ENCODE measurements around the gene NKX2-4.

The NKX2-4 gene

GRCh38 chr20:21393166-21393565 is 4.2 kb downstream of the NKX2-4 start:
- no peak overlapping the region for H3K9ac ChIP-seq (ENCODE audit: low read depth, low read length)
- peaks cover 5% of the 10 kb centered on the region for H3K4me1 ChIP-seq (ENCODE audit: control insufficient read depth, insufficient read depth, low read length)
- no peak overlapping the region for H3K4me3 ChIP-seq (ENCODE audit: low read length)
- peaks cover 26% of the 10 kb centered on the region for H3K36me3 ChIP-seq (ENCODE audit: insufficient read depth, low read length)
- no peaks in the 10 kb centered on the region for H3K9me3 ChIP-seq (replicated peaks; ENCODE audit: low read length)
- no peak overlapping the region for H3K4me2 ChIP-seq (ENCODE audit: low read length)
- H3K27me3 ChIP-seq (ENCODE audit: control insufficient read depth, insufficient read depth, low read length): peaks cover 51% of the 10 kb centered on the region

- Histone ChIP-seq H3K27me3 (ENCODE audit: control insufficient read depth, insufficient read depth, low read length) (peaks cover 39% of the 10 kb centered on the region), H3K4me1 (ENCODE audit: control insufficient read depth, insufficient read depth, low read length) (peaks cover 5% of the 10 kb centered on the region), H3K9me3 (replicated peaks; ENCODE audit: low read length) (no peaks in the 10 kb centered on the region), H3K9ac (ENCODE audit: low read depth, low read length) (no peak overlapping the region), H3K4me3 (ENCODE audit: low read length) (no peak overlapping the region), H3K4me2 (ENCODE audit: low read length) (no peak overlapping the region), H3K36me3 (ENCODE audit: insufficient read depth, low read length) (peaks cover 26% of the 10 kb centered on the region)
Measured at GRCh38 chr20:21391972-21392352, 5.4 kb downstream of the NKX2-4 start.

GRCh38 chr20:21391185-21391971 is 5.9 kb downstream of the NKX2-4 start:
- no peak overlapping the region for H3K4me3 ChIP-seq (ENCODE audit: low read length)
- H3K27me3 ChIP-seq (ENCODE audit: control insufficient read depth, insufficient read depth, low read length): peaks cover 36% of the 10 kb centered on the region
- no peak overlapping the region for H3K4me2 ChIP-seq (ENCODE audit: low read length)
- H3K9ac ChIP-seq (ENCODE audit: low read depth, low read length): no peak overlapping the region
- peaks cover 28% of the 10 kb centered on the region for H3K36me3 ChIP-seq (ENCODE audit: insufficient read depth, low read length)
- peaks cover 4% of the 10 kb centered on the region for H3K4me1 ChIP-seq (ENCODE audit: control insufficient read depth, insufficient read depth, low read length)
- no peaks in the 10 kb centered on the region for H3K9me3 ChIP-seq (replicated peaks; ENCODE audit: low read length)

GRCh38 chr20:21390768-21391167 is 6.6 kb downstream of the NKX2-4 start:
- H3K4me3 ChIP-seq (ENCODE audit: low read length): no peak overlapping the region
- no peak overlapping the region for H3K9ac ChIP-seq (ENCODE audit: low read depth, low read length)
- peaks cover 31% of the 10 kb centered on the region for H3K36me3 ChIP-seq (ENCODE audit: insufficient read depth, low read length)
- H3K9me3 ChIP-seq (replicated peaks; ENCODE audit: low read length): no peaks in the 10 kb centered on the region
- peaks cover 30% of the 10 kb centered on the region for H3K27me3 ChIP-seq (ENCODE audit: control insufficient read depth, insufficient read depth, low read length)
- no peaks in the 10 kb centered on the region for H3K4me1 ChIP-seq (ENCODE audit: control insufficient read depth, insufficient read depth, low read length)
- no peak overlapping the region for H3K4me2 ChIP-seq (ENCODE audit: low read length)

- H3K27me3 ChIP-seq (ENCODE audit: control insufficient read depth, insufficient read depth, low read length): peaks cover 16% of the 10 kb centered on the region
- H3K9ac ChIP-seq (ENCODE audit: low read depth, low read length): no peak overlapping the region
- H3K36me3 ChIP-seq (ENCODE audit: insufficient read depth, low read length): peaks cover 40% of the 10 kb centered on the region
- no peaks in the 10 kb centered on the region for H3K9me3 ChIP-seq (replicated peaks; ENCODE audit: low read length)
- H3K4me3 ChIP-seq (ENCODE audit: low read length): no peak overlapping the region
- H3K4me1 ChIP-seq (ENCODE audit: control insufficient read depth, insufficient read depth, low read length): no peaks in the 10 kb centered on the region
- no peak overlapping the region for H3K4me2 ChIP-seq (ENCODE audit: low read length)
Measured at GRCh38 chr20:21389368-21389767, 8.0 kb downstream of the NKX2-4 start.

GRCh38 chr20:21388566-21388965 is 8.8 kb downstream of the NKX2-4 start:
- Histone ChIP-seq H3K4me2 (ENCODE audit: low read length) (no peak overlapping the region), H3K27me3 (ENCODE audit: control insufficient read depth, insufficient read depth, low read length) (peaks cover 8% of the 10 kb centered on the region), H3K4me1 (ENCODE audit: control insufficient read depth, insufficient read depth, low read length) (no peaks in the 10 kb centered on the region), H3K9ac (ENCODE audit: low read depth, low read length) (no peak overlapping the region), H3K9me3 (replicated peaks; ENCODE audit: low read length) (no peaks in the 10 kb centered on the region), H3K36me3 (ENCODE audit: insufficient read depth, low read length) (peaks cover 48% of the 10 kb centered on the region), H3K4me3 (ENCODE audit: low read length) (no peak overlapping the region)

GRCh38 chr20:21387528-21387927 is 9.8 kb downstream of the NKX2-4 start:
- H3K9me3 ChIP-seq (replicated peaks; ENCODE audit: low read length): no peaks in the 10 kb centered on the region
- peaks cover 55% of the 10 kb centered on the region for H3K36me3 ChIP-seq (ENCODE audit: insufficient read depth, low read length)
- no peak overlapping the region for H3K4me3 ChIP-seq (ENCODE audit: low read length)
- H3K27me3 ChIP-seq (ENCODE audit: control insufficient read depth, insufficient read depth, low read length): no peaks in the 10 kb centered on the region
- no peak overlapping the region for H3K4me2 ChIP-seq (ENCODE audit: low read length)
- no peak overlapping the region for H3K9ac ChIP-seq (ENCODE audit: low read depth, low read length)
- H3K4me1 ChIP-seq (ENCODE audit: control insufficient read depth, insufficient read depth, low read length): no peaks in the 10 kb centered on the region

- H3K9ac ChIP-seq (ENCODE audit: low read depth, low read length): no peak overlapping the region
- no peak overlapping the region for H3K4me2 ChIP-seq (ENCODE audit: low read length)
- no peaks in the 10 kb centered on the region for H3K27me3 ChIP-seq (ENCODE audit: control insufficient read depth, insufficient read depth, low read length)
- no peak overlapping the region for H3K4me3 ChIP-seq (ENCODE audit: low read length)
- no peaks in the 10 kb centered on the region for H3K9me3 ChIP-seq (replicated peaks; ENCODE audit: low read length)
- H3K4me1 ChIP-seq (ENCODE audit: control insufficient read depth, insufficient read depth, low read length): no peaks in the 10 kb centered on the region
- peaks cover 54% of the 10 kb centered on the region for H3K36me3 ChIP-seq (ENCODE audit: insufficient read depth, low read length)
Measured at GRCh38 chr20:21386111-21386510, 11.2 kb downstream of the NKX2-4 start.

- H3K9me3 ChIP-seq (replicated peaks; ENCODE audit: low read length): no peaks in the 10 kb centered on the region
- no peak overlapping the region for H3K9ac ChIP-seq (ENCODE audit: low read depth, low read length)
- H3K4me3 ChIP-seq (ENCODE audit: low read length): no peak overlapping the region
- H3K27me3 ChIP-seq (ENCODE audit: control insufficient read depth, insufficient read depth, low read length): no peaks in the 10 kb centered on the region
- H3K4me2 ChIP-seq (ENCODE audit: low read length): no peak overlapping the region
- H3K4me1 ChIP-seq (ENCODE audit: control insufficient read depth, insufficient read depth, low read length): no peaks in the 10 kb centered on the region
- H3K36me3 ChIP-seq (ENCODE audit: insufficient read depth, low read length): peaks cover 40% of the 10 kb centered on the region
Measured at GRCh38 chr20:21384308-21384892, 12.9 kb downstream of the NKX2-4 start.

- Histone ChIP-seq H3K9ac (ENCODE audit: low read depth, low read length) (no peak overlapping the region), H3K9me3 (replicated peaks; ENCODE audit: low read length) (no peaks in the 10 kb centered on the region), H3K4me3 (ENCODE audit: low read length) (no peak overlapping the region), H3K4me1 (ENCODE audit: control insufficient read depth, insufficient read depth, low read length) (no peaks in the 10 kb centered on the region), H3K4me2 (ENCODE audit: low read length) (no peak overlapping the region), H3K36me3 (ENCODE audit: insufficient read depth, low read length) (peaks cover 29% of the 10 kb centered on the region), H3K27me3 (ENCODE audit: control insufficient read depth, insufficient read depth, low read length) (no peaks in the 10 kb centered on the region)
Measured at GRCh38 chr20:21381619-21382018, 15.7 kb downstream of the NKX2-4 start.

- Histone ChIP-seq H3K9me3 (replicated peaks; ENCODE audit: low read length) (no peaks in the 10 kb centered on the region), H3K9ac (ENCODE audit: low read depth, low read length) (no peak overlapping the region), H3K36me3 (ENCODE audit: insufficient read depth, low read length) (peaks cover 27% of the 10 kb centered on the region)
Measured at GRCh38 chr20:21380711-21381110, 16.6 kb downstream of the NKX2-4 start.

GRCh38 chr20:21378259-21378658 is 19.1 kb downstream of the NKX2-4 start:
- Histone ChIP-seq H3K27me3 (ENCODE audit: control insufficient read depth, insufficient read depth, low read length) (no peaks in the 10 kb centered on the region), H3K9me3 (replicated peaks; ENCODE audit: low read length) (no peaks in the 10 kb centered on the region), H3K4me3 (ENCODE audit: low read length) (no peak overlapping the region), H3K4me2 (ENCODE audit: low read length) (no peak overlapping the region), H3K4me1 (ENCODE audit: control insufficient read depth, insufficient read depth, low read length) (no peaks in the 10 kb centered on the region), H3K36me3 (ENCODE audit: insufficient read depth, low read length) (peaks cover 9% of the 10 kb centered on the region), H3K9ac (ENCODE audit: low read depth, low read length) (no peak overlapping the region)

More at GRCh38 chr20:21380711-21381110, 16.6 kb downstream of the NKX2-4 start:
- H3K4me1 ChIP-seq (ENCODE audit: control insufficient read depth, insufficient read depth, low read length): no peaks in the 10 kb centered on the region
- H3K4me3 ChIP-seq (ENCODE audit: low read length): no peak overlapping the region
- H3K27me3 ChIP-seq (ENCODE audit: control insufficient read depth, insufficient read depth, low read length): no peaks in the 10 kb centered on the region
- H3K4me2 ChIP-seq (ENCODE audit: low read length): no peak overlapping the region
